Measurements from ENCODE around the gene BCL11B.

The BCL11B gene

DNA sequence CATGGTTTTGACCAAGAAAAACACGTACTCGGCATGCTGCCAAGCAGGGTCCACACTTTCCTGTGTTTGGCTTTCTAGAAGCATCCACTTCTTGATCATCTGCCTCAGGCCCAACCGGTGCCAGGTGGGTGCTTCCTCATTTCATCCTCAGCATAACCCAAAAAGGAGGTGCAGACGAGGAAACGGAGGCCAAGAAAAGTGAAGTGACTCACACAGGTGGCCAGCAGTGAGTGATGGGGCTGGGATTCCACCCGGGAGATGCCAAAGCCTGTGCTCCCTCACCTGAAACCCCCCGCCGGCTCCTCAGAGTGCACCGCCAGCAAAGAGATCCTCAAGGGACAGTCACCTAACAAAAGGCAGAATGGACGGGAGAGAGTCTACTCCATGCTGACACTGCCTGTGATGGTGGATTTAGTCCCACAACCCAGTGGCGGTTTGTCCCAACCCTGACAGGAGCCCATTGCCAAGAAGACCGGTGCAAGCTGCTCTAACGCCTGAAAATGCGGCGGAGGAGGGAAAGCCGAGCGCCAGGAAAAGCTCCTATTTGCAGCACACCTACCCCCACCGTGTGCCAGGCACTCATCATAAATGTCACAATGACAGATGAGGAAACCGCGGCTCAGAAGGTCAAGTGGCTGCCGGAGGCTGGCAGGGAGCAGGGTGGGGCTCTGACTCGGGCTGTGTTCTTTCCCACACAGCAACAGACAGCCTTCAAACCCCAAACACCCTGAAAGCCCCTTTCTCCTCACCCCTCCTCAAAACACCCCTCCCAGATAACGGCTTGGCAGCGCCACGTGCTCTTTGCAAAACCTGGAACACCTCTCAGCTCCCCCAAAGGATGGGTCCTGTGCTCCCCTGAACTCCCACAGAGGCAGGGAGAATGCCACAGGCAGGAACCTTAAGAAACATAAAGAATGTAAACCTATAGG, 18.8 kb downstream of the BCL11B start:
- no peak for DNase-seq

GRCh38 chr14:99252443-99252939, 19.5 kb downstream of the BCL11B start:
- DNase-seq: no peak

DNA sequence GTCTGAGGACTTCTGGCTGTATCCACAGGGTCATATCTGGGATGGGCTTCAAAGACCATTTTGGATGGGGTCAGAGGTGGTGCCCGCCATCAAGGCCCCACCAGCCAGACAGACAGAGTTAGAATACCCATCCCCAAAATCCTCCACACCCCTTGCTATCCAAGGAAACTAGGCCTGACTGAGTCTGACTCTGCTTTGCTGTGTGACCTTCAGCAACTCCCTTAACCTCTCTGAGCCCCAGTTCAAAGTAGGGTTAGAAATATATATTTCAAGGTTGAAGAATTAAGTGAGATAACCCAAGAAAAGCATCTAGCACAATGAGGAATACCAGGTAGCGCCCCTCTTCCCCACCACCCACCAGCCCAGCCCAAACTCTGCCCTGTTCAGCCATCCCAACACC, 20.3 kb downstream of the BCL11B start:
- DNase-seq: no peak

GRCh38 chr14:99250636-99251208, 21.3 kb downstream of the BCL11B start:
- DNase-seq: no peak

DNA sequence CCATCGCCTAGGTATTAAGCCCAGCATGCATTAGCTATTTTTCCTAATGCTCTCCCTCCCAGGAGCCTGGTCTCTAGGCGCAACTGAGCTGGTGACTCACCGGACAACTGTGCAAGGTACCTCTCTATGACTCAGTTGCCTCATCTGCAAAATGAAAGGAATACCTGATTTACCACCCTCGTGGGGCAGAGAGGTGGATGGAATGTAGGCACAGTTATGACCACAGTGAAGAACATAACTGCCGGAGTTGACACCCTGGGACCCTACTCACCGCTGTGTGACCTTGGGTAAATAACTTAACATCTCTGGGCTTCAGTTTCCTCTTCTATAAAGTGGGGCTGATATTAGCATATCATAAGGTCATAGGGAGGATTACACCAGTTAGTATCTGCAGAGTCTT, 22.6 kb downstream of the BCL11B start:
- DNase-seq: no peak

GRCh38 chr14:99248761-99249171, 23.2 kb downstream of the BCL11B start:
- DNase-seq: no peak

DNA sequence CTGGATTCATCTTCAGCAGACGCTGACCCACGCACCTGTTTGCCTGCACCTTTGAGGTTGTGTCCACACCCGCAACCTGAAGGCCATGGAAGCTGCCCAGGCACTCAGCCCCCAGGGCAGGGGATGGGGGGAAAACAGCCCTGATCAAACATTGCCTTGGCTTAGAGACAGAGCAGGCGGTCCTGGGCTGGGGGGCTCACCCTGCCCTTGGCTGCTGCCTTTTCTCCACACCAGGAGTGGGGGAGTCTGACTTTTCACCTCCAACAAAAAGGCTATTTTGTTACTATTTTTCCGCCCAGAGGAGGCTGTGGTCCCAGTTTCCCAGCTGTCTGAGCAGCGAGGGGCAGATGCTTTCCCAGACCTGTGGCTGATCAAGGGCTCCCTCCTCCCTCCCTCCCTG, 24.2 kb downstream of the BCL11B start:
- DNase-seq: no peak

DNA sequence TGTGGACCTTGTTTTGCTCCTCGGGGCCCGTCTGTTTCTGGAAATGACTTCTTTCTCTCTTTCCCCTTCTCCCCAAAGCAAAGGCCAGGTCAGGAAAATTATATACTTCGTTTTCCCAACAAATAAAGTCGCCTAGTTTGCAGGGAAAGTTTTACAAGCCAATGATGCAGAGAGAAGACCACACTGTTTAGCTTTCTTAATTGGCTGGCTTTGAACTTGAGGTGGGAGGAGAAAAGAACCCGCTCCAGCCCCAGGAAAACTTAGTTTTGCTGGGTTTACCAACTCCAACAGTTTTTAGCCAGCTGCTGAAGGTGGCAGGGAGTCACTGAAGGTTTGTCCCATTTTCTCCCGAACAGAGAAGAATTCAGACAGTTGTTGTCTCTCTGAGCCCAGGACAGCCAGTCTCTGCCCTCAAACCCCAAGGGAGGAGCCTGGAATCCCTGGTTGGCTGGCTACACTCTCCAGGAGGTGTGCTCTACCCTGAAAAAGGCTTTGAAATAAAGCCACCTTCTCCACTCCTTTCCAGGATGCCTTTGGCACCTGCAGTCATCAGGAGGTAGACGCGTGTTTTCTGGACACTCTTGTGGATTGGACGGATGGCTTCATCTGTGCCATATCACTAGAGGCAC, 24.8 kb downstream of the BCL11B start:
- DNase-seq: no peak

GRCh38 chr14:99246536-99247097, 25.4 kb downstream of the BCL11B start:
- no peak for DNase-seq

- DNase-seq: no peak
These were observed 26.2 kb downstream of the BCL11B start for GRCh38 chr14:99245564-99246511.

DNA sequence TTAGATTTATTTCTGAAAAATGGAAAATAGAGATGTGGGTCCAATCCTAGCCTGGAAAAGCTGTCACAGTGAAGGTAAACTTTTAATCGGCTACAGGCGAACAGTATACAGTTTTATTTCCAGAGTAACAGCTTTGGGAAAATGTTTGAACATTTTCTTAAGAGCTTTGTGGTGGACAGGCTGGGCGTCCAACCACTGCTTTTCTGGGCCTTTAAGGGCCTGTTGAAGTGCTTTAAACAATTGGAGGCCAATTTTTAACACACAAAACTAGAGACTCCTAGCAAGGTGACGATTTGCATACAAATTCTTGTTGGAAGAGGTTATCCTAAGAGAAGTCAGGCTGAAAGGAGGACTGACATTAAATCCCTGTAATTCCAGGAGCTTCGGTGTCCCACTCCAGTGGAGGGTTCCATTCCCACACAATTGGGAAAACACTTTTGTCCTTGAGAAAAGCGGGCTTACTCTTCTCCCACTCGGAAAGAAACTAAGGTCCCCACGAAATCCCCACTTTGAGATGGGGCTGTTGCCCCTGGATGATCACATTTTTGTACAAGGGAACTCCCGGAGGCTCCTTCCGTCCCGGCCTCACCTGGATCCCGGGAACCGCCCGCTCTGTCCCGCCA, 26.9 kb downstream of the BCL11B start:
- no peak for DNase-seq

GRCh38 chr14:99244367-99244901, 27.6 kb downstream of the BCL11B start:
- no peak for DNase-seq

GRCh38 chr14:99242816-99243721, 28.9 kb downstream of the BCL11B start:
- DNase-seq: no peak

DNA sequence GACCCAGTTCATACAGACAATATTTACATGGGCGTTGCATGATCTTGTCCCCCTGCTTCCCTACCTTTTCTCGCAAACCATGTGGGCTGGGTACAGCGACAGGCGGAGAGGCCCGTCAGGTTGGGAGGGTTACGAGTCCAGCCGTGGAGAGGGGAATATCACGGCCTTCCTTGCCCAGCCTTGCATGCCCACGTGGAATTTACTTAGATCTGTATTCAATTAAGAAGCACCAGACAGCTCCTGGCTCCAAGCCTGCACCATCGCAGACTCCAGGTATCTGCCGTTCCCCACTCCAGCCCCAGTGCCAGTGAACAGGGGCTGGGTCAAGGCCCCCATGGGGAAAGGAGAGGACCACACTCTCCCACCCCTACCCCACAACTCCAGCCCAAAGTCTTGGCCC, 29.8 kb downstream of the BCL11B start:
- no peak for DNase-seq

- no peak for DNase-seq
These were observed 30.5 kb downstream of the BCL11B start for GRCh38 chr14:99241325-99242010.

- no peak for DNase-seq
These were observed 31.2 kb downstream of the BCL11B start for GRCh38 chr14:99240627-99241324.

GRCh38 chr14:99239661-99240092, 32.3 kb downstream of the BCL11B start:
- DNase-seq: no peak

GRCh38 chr14:99238216-99238615, 33.8 kb downstream of the BCL11B start:
- DNase-seq: no peak

GRCh38 chr14:99237288-99237687, 34.7 kb downstream of the BCL11B start:
- no peak for DNase-seq
